HG03135 (cell line): ENCODE results near the gene ADGRF4.

Experiments used
- ATAC-seq: cut with Tn5 transposase; IDR thresholded peaks from one replicate; pipeline ENCODE4 v1.9.1; 2021; ENCODE audit warnings: mild to moderate bottlenecking, moderate library complexity; ENCODE audit not compliant: unreplicated experiment

Gene ADGRF4, protein sequence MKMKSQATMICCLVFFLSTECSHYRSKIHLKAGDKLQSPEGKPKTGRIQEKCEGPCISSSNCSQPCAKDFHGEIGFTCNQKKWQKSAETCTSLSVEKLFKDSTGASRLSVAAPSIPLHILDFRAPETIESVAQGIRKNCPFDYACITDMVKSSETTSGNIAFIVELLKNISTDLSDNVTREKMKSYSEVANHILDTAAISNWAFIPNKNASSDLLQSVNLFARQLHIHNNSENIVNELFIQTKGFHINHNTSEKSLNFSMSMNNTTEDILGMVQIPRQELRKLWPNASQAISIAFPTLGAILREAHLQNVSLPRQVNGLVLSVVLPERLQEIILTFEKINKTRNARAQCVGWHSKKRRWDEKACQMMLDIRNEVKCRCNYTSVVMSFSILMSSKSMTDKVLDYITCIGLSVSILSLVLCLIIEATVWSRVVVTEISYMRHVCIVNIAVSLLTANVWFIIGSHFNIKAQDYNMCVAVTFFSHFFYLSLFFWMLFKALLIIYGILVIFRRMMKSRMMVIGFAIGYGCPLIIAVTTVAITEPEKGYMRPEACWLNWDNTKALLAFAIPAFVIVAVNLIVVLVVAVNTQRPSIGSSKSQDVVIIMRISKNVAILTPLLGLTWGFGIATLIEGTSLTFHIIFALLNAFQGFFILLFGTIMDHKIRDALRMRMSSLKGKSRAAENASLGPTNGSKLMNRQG

DNA sequence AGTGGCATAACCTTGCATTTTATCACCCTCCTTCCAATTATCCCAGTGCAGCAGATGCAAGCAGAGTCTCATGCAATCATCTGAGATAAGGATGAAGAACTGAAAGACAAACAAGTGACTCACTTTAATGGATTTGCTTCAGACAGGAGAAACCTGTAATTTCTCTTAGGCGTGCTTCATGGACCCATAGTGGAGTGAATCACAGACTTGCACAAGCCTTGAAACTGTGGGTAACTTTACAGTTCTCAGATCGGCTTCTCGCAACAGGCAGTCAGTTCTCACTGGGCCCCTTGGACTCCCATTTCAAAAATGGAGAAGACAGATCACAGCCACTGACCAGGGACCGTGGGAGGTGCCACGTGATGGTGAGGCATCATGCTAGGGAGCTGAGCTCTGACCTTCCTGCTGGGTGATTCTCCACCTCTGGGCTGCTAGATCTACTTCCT, at the start of gene ADGRF4:
ADGRF4 (plus strand) TSS at position 239 of the 446 bp plus-strand sequence. CDS start 8,666 bp downstream, outside the sequence.
- ATAC-seq, result no peak

GRCh38 chr6:47650553-47651432, 47.6 kb upstream of the ADGRF4 start:
- ATAC-seq, result peak; percentile 56

- ATAC-seq, result no peak
Observed at GRCh38 chr6:47651505-47651944, 46.9 kb upstream of the ADGRF4 start.

DNA sequence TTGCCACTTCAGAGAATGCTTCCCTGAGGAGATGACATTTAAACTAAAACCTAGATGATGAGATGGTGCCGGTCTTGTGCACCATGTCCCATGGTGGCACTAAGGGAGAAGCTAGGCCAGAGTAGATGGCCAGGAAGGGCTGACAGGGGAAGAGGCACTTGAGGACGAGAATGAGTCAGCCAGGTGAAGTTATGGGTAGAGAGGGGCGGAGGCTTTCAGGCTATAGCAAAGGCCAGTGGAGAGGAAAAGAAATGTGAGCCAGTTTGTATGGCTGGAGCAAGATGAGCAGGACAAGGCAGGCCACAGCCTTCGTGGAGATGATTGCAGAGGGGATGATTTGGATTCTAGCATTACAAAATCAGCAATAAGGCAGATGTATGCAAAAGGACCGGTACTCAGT, 44.7 kb upstream of the ADGRF4 start:
- ATAC-seq, result no peak

GRCh38 chr6:47654255-47654654, 44.1 kb upstream of the ADGRF4 start:
- ATAC-seq, result no peak

DNA sequence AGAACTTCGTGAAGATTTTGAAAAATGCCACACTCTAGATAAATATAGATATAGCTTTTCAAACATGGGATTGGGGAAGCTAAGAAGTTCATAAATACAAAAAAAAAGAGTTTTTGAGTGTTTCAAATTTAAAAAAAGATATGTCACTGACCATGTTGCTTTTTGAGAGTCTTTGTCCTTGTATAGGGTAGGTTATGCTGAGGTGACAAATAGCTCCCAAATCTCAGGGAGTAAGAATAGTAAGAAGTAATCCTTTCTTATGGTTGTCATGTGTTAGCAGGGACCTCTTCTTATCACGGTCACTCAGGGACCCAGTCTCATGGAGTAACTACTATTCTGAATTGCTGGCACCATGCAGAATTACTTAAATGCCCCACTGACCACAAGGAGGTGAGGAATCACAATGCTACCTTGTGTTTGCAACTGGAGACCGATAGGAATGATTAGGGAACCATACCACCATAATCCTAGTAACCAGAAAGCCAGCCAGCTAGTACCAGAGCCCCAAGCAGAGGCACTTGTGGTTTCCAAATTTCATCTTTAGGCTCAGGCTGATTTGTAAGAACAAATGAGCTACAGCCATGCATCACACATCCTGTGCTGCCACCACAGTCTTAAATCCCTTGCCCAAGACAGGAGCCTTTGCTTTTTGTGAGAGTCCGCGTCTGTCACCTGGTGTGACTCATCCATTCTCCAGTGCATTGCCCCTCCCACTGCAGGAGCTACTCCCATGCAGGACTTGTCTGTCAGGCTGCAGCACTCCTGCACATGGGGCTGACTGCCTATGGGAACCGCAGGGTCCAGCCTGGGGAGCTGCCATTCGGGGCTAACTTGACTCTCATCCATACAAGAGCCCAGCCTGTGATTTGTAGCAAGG, 42.4 kb upstream of the ADGRF4 start:
- ATAC-seq, result no peak

DNA sequence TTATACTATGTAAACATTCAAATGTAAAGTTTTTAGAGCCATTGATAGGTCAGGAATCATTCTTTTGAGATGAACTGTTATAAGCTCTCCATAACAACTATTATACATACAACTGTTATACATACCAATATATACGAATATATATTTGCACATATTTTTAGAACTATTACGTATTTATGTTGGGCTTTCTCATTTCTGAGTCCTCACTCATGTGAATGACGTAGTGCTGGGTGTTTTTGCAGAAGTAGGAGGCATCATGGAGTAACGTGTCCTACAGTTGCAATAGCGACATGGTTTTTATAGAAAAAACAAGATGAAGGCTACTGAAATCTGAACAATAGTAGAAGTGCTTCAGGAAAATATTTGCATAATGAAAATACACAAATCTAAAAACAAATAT, 36.4 kb upstream of the ADGRF4 start:
- ATAC-seq, result no peak

DNA sequence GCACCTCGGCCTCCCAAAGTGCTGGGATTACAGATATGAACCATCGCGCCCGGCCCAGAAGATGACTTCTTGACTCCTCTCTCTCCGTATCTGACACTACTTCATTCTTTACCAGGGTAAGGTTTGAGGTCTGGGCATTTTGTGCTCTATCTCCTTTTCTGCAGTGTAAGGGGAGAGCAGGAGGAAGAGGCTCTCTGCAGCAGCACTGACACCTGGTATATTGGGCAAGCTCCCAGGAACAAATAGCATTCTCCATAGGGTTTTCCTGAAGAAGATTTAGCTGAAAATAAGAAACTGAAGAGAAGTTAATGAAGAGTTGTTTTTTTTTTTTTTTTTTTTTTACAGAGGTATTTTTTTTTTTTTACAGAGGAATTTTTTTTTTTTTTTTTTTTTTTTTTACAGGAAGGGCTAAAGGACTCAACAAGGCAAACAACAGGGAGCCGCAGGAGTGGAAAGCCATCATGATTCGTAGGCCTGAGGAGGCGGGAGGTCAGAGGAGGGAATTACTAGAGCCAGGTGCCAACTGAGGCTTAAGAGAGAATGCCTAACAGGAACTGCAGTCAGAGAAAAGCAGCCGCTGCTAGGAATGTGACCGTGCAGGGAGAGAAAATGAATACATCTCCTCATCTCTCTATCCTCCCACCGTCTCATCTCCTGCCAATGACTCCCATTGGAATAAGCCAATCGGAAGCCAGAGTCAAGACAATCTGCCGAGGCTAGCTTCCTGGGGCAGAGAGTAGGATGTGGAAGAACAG, 34.7 kb upstream of the ADGRF4 start:
- no peak for ATAC-seq

DNA sequence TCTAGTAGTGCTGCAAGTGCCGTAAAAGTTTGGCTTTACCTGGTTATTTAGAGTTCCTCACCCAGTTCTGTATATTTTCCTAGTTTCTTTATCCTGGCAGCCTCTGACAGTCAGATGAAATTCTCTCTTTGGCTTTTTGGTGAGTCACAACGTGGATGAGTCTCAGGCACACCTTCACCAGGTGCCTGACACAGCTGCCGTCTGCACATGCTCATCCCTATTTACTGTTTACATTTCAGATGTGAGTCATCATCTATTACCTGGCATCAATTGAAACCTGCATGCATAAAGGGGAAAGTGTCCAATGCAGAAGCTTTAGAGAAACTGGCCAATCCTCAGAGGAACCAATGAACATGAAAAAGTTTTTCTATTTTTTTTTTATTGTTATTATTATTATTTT, 33.3 kb upstream of the ADGRF4 start:
- no peak for ATAC-seq

DNA sequence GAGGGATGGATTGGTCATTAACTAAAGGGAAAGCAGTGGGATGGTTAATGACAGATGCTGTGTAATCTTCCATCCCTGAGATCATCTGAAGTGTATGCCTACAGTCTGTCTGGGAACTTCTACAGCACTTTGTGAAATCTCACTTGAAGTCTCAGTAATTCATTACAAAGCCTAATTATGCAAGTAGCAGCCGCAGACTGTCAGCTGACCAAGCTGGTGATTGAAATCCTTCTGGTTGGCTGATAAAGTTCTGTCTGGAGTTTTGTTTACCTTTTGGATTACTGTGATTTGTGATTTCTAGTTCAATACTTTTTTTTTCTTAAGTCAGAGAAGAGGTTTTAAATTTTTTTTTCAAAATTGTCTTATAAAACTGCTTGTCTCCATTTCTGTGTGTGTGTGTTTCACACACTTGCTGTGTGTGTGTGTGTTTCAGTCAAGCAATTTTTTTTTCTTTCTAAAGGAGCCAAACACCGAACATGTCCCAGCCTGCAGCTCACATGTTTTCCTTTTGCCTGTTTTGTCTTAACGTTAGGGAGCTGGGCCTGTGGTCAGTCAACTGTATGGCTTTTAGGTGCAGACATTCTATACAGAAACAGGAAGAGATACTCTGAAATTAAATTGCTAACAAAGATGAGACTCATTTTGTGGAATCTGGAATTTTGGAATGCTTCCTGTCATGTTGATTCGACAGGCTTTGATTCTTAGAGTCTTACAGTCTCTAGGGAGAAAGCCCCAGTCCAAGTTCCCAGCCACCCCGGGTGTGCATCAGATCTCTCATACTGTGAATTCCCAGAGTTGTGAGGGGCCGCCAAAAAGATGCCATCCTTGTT, 28.5 kb upstream of the ADGRF4 start:
- ATAC-seq, result no peak

DNA sequence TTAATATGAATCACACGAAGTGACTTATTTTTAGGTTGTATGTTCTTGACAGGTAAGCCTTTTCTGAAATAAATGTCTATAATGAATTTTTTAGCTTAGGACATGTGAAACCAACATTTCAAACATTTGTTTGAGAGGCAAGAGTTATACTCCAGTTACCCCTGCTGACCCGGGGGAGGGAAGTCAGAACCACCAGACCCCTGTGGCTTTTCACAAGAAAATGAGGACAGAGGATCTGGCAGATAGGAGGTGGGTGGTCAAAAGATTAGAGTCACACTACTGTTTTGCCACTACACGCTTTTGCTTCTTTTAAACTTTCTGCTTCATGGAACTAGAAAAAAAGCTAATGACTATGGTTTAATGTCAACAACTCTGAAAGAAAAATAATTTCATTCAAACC, 27.5 kb upstream of the ADGRF4 start:
- no peak for ATAC-seq

DNA sequence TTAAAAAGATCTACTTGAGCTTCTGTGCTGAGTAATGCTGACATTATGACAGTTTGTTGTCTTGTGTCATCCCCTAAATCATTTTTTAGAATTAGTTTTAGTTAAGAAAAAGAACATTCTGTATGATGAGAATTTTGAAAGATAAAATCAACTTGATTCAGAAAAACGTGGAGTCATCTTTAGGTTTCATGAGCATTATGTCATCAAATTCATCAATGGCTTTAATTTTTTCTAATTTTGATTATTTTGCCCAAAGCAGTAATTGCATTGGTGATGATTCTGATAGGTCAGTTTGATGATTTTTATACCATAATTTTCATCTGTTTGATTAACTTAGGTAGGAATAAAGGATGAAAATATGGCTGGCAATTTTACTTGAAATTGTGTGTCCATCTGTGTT, 26.6 kb upstream of the ADGRF4 start:
- no peak for ATAC-seq

DNA sequence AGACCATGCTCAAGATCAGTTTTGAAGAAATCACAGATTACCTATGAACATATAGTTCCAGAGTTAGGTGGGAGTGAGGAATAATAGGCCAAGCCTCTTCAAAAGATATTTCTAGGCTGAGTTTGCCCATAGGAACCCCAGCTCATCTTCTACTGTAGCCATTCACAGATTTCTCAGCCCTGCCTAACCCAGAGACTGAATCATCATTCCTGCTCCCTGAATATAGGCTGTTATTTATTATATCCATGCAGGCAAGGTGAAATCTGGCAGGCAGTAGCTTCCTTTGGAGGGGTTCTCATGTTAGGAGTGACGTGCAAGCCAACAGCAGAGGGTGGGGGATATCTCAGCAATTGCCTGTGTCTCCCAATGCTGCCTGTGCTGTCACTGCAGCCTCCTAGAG, 25.6 kb upstream of the ADGRF4 start:
- ATAC-seq, result no peak

- ATAC-seq, result no peak
Observed at GRCh38 chr6:47674673-47675072, 23.7 kb upstream of the ADGRF4 start.

DNA sequence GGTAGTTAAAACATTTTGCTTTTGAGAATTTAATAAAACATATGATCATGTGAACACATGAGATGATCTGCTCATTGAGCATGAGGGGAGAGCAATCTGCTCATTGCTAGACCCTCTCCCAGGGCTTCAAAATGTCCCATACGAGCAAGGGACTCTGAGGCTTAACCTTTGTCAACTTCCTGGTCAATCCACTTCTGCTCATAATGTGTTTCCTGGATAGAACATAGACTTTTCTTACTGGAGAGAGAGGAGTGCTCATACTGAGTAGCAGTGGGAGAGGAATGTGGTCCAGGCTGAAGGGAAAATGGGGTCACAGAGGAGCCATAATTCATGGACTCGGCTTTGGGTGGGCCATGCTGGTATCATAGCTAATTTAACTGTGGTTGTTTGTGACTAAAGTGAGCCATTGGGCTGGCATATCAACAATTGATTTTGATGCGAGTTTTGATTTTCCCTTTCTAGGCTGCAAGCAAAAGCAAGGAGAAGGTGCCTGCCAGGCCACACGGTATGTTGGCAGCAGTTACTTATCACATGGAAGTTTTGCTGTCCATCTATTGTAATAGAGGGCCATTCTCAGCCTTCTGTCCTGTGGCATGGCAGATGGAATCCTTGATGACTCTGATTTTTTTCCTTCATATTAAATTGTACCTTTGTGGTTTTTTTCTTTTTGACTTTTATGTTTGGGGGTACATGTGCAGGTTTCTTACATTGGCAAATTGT, 20.8 kb upstream of the ADGRF4 start:
- ATAC-seq, result no peak

- ATAC-seq, result no peak
Observed at GRCh38 chr6:47678739-47679138, 19.6 kb upstream of the ADGRF4 start.

DNA sequence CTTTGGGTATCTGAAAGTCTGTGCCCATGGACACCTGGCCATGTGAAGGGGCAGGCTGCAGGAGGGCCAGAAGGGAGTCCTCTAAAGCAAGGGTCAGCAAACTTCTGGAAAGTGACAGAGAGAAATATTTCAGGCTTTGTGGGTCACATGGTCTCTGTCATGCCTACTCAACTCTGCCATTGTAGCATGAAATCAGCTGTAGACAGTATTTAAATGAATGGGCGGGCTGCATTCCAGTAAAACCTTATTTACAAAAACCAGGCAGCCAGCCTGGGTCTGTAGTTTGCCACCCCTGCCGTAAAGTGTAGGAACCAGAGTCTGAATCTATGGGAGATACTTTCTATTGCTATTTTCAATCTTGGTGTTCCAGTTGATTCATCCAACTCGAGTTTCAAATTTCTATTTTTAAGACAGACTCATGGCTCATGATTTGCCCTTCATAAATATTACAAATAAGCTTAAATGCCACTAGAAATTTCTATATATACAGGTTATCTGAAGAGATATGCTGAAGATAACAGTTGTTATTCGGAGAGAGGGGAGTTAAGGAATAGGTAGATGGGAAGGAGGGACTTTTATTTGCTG, 19.0 kb upstream of the ADGRF4 start:
- ATAC-seq, result no peak

DNA sequence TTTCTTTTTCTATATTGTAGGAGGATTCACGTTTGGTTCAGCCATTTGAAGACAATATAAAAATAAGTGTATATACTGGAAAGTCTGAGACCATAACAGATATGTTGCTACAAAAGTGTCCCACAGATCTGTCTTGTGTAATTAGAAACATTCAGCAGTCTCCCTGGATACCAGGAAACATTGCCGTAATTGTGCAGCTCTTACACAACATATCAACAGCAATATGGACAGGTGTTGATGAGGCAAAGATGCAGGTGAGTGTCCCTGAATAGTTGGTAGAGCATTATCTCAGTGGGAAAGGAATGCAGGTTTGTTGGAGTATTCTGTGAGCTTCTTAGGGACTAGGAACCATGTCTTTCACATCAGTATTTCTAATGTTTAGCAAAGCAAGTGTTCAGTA, 18.3 kb upstream of the ADGRF4 start:
- no peak for ATAC-seq
